ENCODE data around the gene PDE4C. TPM values are rescaled to one million over a fixed set of nuclear protein-coding genes. Genes with fewer than 3 reads are reported as not detected.

Gene PDE4C
- total and polyA plus RNA-seq, 9 of the 15 experiments (the other 6 are each of a cell fraction or from before 2014, with no cell fraction given) = 0.04 to 0.91 (median 0.20) TPM; not detected in 1

DNA sequence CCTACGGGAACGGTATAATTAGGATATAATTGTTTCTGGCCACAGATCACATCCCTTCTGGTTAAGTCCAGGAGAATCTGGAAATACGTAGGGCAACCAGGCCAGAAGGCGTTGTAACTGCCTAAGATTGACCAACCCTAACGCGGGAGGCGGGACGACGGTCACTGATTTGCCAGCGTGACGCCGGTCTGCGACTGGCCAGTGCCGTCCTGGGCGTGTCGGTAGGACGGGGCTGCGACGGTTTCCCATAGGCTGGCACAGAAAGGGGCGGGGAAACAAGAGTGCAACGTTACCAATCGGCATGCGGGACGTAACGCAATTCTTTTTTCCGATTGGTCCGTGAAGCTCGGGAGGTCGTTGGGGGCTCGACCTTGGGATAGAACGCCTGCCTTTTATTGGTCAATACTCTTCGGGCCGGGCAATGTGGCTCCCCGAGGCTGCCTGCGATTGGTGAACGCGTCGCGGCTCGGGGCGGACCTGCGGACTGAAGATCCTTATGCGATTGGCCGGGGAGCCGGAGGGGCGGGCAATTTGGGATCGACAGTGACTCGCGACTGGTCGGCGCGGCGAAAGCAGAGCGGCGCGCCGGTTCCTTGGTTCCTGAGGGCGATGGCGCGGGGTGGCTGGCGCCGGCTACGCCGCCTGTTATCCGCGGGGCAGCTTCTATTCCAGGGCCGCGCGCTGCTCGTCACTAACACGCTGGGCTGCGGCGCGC, 33.4 kb downstream of the PDE4C start, which contains the start of gene MPV17L2 (continued):
- TF ChIP-seq, protein P1, sequence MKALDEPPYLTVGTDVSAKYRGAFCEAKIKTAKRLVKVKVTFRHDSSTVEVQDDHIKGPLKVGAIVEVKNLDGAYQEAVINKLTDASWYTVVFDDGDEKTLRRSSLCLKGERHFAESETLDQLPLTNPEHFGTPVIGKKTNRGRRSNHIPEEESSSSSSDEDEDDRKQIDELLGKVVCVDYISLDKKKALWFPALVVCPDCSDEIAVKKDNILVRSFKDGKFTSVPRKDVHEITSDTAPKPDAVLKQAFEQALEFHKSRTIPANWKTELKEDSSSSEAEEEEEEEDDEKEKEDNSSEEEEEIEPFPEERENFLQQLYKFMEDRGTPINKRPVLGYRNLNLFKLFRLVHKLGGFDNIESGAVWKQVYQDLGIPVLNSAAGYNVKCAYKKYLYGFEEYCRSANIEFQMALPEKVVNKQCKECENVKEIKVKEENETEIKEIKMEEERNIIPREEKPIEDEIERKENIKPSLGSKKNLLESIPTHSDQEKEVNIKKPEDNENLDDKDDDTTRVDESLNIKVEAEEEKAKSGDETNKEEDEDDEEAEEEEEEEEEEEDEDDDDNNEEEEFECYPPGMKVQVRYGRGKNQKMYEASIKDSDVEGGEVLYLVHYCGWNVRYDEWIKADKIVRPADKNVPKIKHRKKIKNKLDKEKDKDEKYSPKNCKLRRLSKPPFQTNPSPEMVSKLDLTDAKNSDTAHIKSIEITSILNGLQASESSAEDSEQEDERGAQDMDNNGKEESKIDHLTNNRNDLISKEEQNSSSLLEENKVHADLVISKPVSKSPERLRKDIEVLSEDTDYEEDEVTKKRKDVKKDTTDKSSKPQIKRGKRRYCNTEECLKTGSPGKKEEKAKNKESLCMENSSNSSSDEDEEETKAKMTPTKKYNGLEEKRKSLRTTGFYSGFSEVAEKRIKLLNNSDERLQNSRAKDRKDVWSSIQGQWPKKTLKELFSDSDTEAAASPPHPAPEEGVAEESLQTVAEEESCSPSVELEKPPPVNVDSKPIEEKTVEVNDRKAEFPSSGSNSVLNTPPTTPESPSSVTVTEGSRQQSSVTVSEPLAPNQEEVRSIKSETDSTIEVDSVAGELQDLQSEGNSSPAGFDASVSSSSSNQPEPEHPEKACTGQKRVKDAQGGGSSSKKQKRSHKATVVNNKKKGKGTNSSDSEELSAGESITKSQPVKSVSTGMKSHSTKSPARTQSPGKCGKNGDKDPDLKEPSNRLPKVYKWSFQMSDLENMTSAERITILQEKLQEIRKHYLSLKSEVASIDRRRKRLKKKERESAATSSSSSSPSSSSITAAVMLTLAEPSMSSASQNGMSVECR (CRISPR knock-in tag; IDR thresholded peaks at IDR 0.05) = 0 out of 2 replicates have a peak, but pooled peaks have one; percentile 12
- TF ChIP-seq TOE1 (IDR thresholded peaks at IDR 0.05; ENCODE audit: borderline replicate concordance) (no peak), TOE1 (CRISPR knock-in tag; IDR thresholded peaks at IDR 0.05; ENCODE audit: borderline replicate concordance, low read depth) (no peak), CSDE1 (IDR thresholded peaks at IDR 0.05) (no peak), TBP (optimal IDR thresholded peaks at IDR 0.05; ENCODE audit: low read depth, low read length) (peak; percentile 63), SOX6 (IDR thresholded peaks at IDR 0.05) (no peak), HEY1 (CRISPR knock-in tag; IDR thresholded peaks at IDR 0.05; ENCODE audit: borderline replicate concordance) (no peak), SP1 (CRISPR knock-in tag; IDR thresholded peaks at IDR 0.05) (peak; percentile 99), PYGO2 (tag; IDR thresholded peaks at IDR 0.05) (peak; percentile 79), IFI16 (CRISPR knock-in tag; IDR thresholded peaks at IDR 0.05) (no peak), ZNF764 (CRISPR knock-in tag; IDR thresholded peaks at IDR 0.05; ENCODE audit: low read depth) (no peak)
- TF ChIP-seq, protein P2, sequence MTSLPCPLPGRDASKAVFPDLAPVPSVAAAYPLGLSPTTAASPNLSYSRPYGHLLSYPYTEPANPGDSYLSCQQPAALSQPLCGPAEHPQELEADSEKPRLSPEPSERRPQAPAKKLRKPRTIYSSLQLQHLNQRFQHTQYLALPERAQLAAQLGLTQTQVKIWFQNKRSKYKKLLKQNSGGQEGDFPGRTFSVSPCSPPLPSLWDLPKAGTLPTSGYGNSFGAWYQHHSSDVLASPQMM (CRISPR knock-in tag; IDR thresholded peaks at IDR 0.05) = no peak
- TF ChIP-seq, protein P3, sequence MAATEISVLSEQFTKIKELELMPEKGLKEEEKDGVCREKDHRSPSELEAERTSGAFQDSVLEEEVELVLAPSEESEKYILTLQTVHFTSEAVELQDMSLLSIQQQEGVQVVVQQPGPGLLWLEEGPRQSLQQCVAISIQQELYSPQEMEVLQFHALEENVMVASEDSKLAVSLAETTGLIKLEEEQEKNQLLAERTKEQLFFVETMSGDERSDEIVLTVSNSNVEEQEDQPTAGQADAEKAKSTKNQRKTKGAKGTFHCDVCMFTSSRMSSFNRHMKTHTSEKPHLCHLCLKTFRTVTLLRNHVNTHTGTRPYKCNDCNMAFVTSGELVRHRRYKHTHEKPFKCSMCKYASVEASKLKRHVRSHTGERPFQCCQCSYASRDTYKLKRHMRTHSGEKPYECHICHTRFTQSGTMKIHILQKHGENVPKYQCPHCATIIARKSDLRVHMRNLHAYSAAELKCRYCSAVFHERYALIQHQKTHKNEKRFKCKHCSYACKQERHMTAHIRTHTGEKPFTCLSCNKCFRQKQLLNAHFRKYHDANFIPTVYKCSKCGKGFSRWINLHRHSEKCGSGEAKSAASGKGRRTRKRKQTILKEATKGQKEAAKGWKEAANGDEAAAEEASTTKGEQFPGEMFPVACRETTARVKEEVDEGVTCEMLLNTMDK (IDR thresholded peaks at IDR 0.05; ENCODE audit: borderline replicate concordance, insufficient read depth, low read depth, low read length, poor library complexity, severe bottlenecking) = no peak
- TF ChIP-seq, protein P4, sequence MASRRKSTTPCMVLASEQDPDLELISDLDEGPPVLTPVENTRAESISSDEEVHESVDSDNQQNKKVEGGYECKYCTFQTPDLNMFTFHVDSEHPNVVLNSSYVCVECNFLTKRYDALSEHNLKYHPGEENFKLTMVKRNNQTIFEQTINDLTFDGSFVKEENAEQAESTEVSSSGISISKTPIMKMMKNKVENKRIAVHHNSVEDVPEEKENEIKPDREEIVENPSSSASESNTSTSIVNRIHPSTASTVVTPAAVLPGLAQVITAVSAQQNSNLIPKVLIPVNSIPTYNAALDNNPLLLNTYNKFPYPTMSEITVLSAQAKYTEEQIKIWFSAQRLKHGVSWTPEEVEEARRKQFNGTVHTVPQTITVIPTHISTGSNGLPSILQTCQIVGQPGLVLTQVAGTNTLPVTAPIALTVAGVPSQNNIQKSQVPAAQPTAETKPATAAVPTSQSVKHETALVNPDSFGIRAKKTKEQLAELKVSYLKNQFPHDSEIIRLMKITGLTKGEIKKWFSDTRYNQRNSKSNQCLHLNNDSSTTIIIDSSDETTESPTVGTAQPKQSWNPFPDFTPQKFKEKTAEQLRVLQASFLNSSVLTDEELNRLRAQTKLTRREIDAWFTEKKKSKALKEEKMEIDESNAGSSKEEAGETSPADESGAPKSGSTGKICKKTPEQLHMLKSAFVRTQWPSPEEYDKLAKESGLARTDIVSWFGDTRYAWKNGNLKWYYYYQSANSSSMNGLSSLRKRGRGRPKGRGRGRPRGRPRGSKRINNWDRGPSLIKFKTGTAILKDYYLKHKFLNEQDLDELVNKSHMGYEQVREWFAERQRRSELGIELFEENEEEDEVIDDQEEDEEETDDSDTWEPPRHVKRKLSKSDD (conservative IDR thresholded peaks at IDR 0.05; ENCODE audit: low read length) = no peak
